HL-60 (cell line): ENCODE data around the gene SUN2.

Source experiments
- CTCF ChIP-seq: IDR thresholded peaks from one replicate; pipeline ENCODE4 v1.5.1; 2011; ENCODE audit warnings: low read length, control low read depth, inconsistent platforms; ENCODE audit not compliant: insufficient read depth
- GABPA ChIP-seq: IDR thresholded peaks from 2 replicates; pipeline ENCODE4 v1.6.1; 2012; ENCODE audit warnings: low read depth
- POLR2AphosphoS5 ChIP-seq: IDR thresholded peaks from 2 replicates; pipeline ENCODE4 v1.6.1; 2012; ENCODE audit warnings: low read depth
- SPI1 ChIP-seq: IDR thresholded peaks from 2 replicates; pipeline ENCODE4 v1.6.1; 2012; ENCODE audit warnings: low read depth, mild to moderate bottlenecking, borderline replicate concordance

- TF ChIP-seq CTCF (no peak), POLR2AphosphoS5 (no peak), GABPA (no peak), SPI1 (no peak)
Measured at GRCh38 chr22:38781033-38781432, 25.2 kb upstream of the SUN2 start.
